Nephron progenitor cell (in vitro differentiated cells): ENCODE results near the gene ELF4.

Source experiments
- DNase-seq: peaks from one replicate; pipeline ENCODE4 v3.0.0; 2021
- H3K27ac Mint-ChIP-seq: 2 replicates; pipeline ENCODE4 v1.8.0; 2021; ENCODE audit warnings: mild to moderate bottlenecking, moderate library complexity, mixed read lengths
- H3K27me3 Mint-ChIP-seq: 2 replicates; pipeline ENCODE4 v1.8.0; 2021; ENCODE audit warnings: mild to moderate bottlenecking, low read depth, mixed read lengths; ENCODE audit not compliant: poor library complexity
- H3K36me3 Mint-ChIP-seq: 2 replicates; pipeline ENCODE4 v1.8.0; 2021; ENCODE audit warnings: low read depth, mixed read lengths
- H3K4me1 Mint-ChIP-seq: 2 replicates; pipeline ENCODE4 v1.8.0; 2021; ENCODE audit warnings: mixed read lengths
- H3K4me3 Mint-ChIP-seq: 2 replicates; pipeline ENCODE4 v1.8.0; 2021; ENCODE audit warnings: mild to moderate bottlenecking, moderate library complexity, mixed read lengths
- H3K9me3 Mint-ChIP-seq: 2 replicates; pipeline ENCODE4 v1.8.0; 2021; ENCODE audit warnings: mild to moderate bottlenecking, moderate library complexity, mixed read lengths
- CTCF ChIP-seq: fragments of 200-600 bp; sonication (generic); IDR thresholded peaks from 2 replicates; pipeline ENCODE4 v1.5.0; 2021; ENCODE audit warnings: antibody characterized with exemption

ELF4 gene

GRCh38 chrX:130111220-130112154 is 1.2 kb upstream of the ELF4 start:
- no peak for DNase-seq
- Mint-ChIP-seq H3K27me3 (peaks cover 60% of the 10 kb centered on the region), H3K4me1 (peaks cover 17% of the 10 kb centered on the region), H3K4me3 (peak overlapping the region; percentile 32), H3K9me3 (peaks cover 49% of the 10 kb centered on the region), H3K27ac (no peak overlapping the region), H3K36me3 (no peaks in the 10 kb centered on the region)
- TF ChIP-seq CTCF = no peak

GRCh38 chrX:130109429-130110378 is 593 bp downstream of the ELF4 start:
- H3K27ac Mint-ChIP-seq = no peak overlapping the region
- DNase-seq = peak; percentile 46
- H3K4me1 Mint-ChIP-seq = peaks cover 32% of the 10 kb centered on the region
- H3K9me3 Mint-ChIP-seq = peaks cover 43% of the 10 kb centered on the region
- no peaks in the 10 kb centered on the region for H3K36me3 Mint-ChIP-seq
- peaks cover 60% of the 10 kb centered on the region for H3K27me3 Mint-ChIP-seq
- TF ChIP-seq CTCF = no peak
- H3K4me3 Mint-ChIP-seq = peak overlapping the region; percentile 75

- Mint-ChIP-seq H3K4me1 (peaks cover 32% of the 10 kb centered on the region), H3K9me3 (peaks cover 41% of the 10 kb centered on the region), H3K36me3 (no peaks in the 10 kb centered on the region), H3K27ac (no peak overlapping the region), H3K4me3 (peak overlapping the region; percentile 75), H3K27me3 (peaks cover 54% of the 10 kb centered on the region)
- no peak for TF ChIP-seq CTCF
- DNase-seq = no peak
These were observed 1.5 kb downstream of the ELF4 start for GRCh38 chrX:130108647-130109428.

GRCh38 chrX:130106071-130106470 is 4.2 kb downstream of the ELF4 start:
- no peak overlapping the region for H3K27ac Mint-ChIP-seq
- peaks cover 31% of the 10 kb centered on the region for H3K27me3 Mint-ChIP-seq
- peaks cover 43% of the 10 kb centered on the region for H3K9me3 Mint-ChIP-seq
- no peak overlapping the region for H3K4me3 Mint-ChIP-seq
- H3K36me3 Mint-ChIP-seq = no peaks in the 10 kb centered on the region
- peaks cover 32% of the 10 kb centered on the region for H3K4me1 Mint-ChIP-seq
- DNase-seq = no peak
- no peak for TF ChIP-seq CTCF

- no peaks in the 10 kb centered on the region for H3K36me3 Mint-ChIP-seq
- H3K4me1 Mint-ChIP-seq = peaks cover 32% of the 10 kb centered on the region
- no peak for DNase-seq
- H3K27me3 Mint-ChIP-seq = peaks cover 32% of the 10 kb centered on the region
- H3K9me3 Mint-ChIP-seq = peaks cover 51% of the 10 kb centered on the region
- H3K27ac Mint-ChIP-seq = no peak overlapping the region
- no peak for TF ChIP-seq CTCF
- peak overlapping the region; percentile 29 for H3K4me3 Mint-ChIP-seq
These were observed 5.1 kb downstream of the ELF4 start for GRCh38 chrX:130105244-130105643.
